GM12878 (cell line): ENCODE measurements around the gene ARIH2.

Experiments
- BACH1 ChIP-seq: fragments of 450-650 bp; IDR thresholded peaks from 2 replicates; pipeline ENCODE4 v1.6.1; 2017; ENCODE audit warnings: mild to moderate bottlenecking, borderline replicate concordance
- CTCF ChIP-seq, 3 experiments: IDR thresholded peaks in 2 of 3; conservative IDR thresholded peaks in 1 of 3; 2 replicates each; pipeline ENCODE4 v1.5.1; 2011; ENCODE audit warnings: low read depth in 3 of 3, low read length in 3 of 3, mild to moderate bottlenecking in 3 of 3, control low read depth in 2 of 3, moderate library complexity in 2 of 3, inconsistent platforms in 1 of 3, mixed read lengths in 1 of 3; ENCODE audit not compliant: control insufficient read depth in 2 of 3, insufficient read depth in 1 of 3; ENCODE audit errors: extremely low read depth in 1 of 3
- ELK1 ChIP-seq: IDR thresholded peaks from 2 replicates; pipeline ENCODE4 v1.6.1; 2012; ENCODE audit warnings: low read depth, low read length, improper control_type of control experiment
- ESRRA ChIP-seq: IDR thresholded peaks from 2 replicates; pipeline ENCODE4 v1.6.1; 2012; ENCODE audit warnings: mild to moderate bottlenecking, low read length, improper control_type of control experiment
- POLR2A ChIP-seq: IDR thresholded peaks from 2 replicates; pipeline ENCODE4 v1.6.1; 2011; ENCODE audit warnings: low read depth, mild to moderate bottlenecking, low read length
- POLR2AphosphoS2 ChIP-seq: IDR thresholded peaks from 2 replicates; pipeline ENCODE4 v1.6.1; 2011; ENCODE audit warnings: low read depth, mild to moderate bottlenecking, low read length, improper control_type of control experiment, moderate library complexity
- REST ChIP-seq: IDR thresholded peaks from 2 replicates; pipeline ENCODE4 v1.6.1; 2012; ENCODE audit warnings: mild to moderate bottlenecking, low read depth, low read length
- TCF12 ChIP-seq: IDR thresholded peaks from 2 replicates; pipeline ENCODE4 v1.6.1; 2011; ENCODE audit warnings: low read depth, mild to moderate bottlenecking, low read length
- USF2 ChIP-seq: IDR thresholded peaks from 2 replicates; pipeline ENCODE4 v1.6.1; 2011; ENCODE audit warnings: low read depth, low read length, improper control_type of control experiment, borderline replicate concordance

- TF ChIP-seq CTCF (IDR thresholded peaks at IDR 0.05 in 2 of 3, conservative IDR thresholded peaks at IDR 0.05 in 1 of 3; ENCODE audit: control insufficient read depth in 2 of 3, extremely low read depth in 1 of 3, insufficient read depth in 1 of 3, low read depth in 3 of 3, low read length in 3 of 3) (no peak), ELK1 (no peak), USF2 (no peak), REST (no peak), POLR2A (no peak), ESRRA (no peak), BACH1 (no peak), TCF12 (no peak), POLR2AphosphoS2 (no peak)
Observed at GRCh38 chr3:48983096-48983495, 64.5 kb downstream of the ARIH2 start.
